ENCODE measurements around the gene TRIM47.

TRIM47 gene

GRCh38 chr17:75895370-75896155 is 17.2 kb upstream of the TRIM47 start:
- TF ChIP-seq CTCF (IDR thresholded peaks at IDR 0.05; ENCODE audit: low read depth, low read length), result peak; percentile 45

GRCh38 chr17:75894049-75894733 is 15.8 kb upstream of the TRIM47 start:
- Histone ChIP-seq H3K9me3 (no peaks in the 10 kb centered on the region), H3K27me3 (no peaks in the 10 kb centered on the region), H3K4me3 (ENCODE audit: low read depth, low read length) (no peak overlapping the region), H3K4me1 (peaks cover 9% of the 10 kb centered on the region; the same call in 1 of the 2 replicates), H3K36me3 (peaks cover 38% of the 10 kb centered on the region)
- no peak for TF ChIP-seq CTCF (IDR thresholded peaks at IDR 0.05; ENCODE audit: low read depth, low read length)
- DNase-seq, result no peak

More at GRCh38 chr17:75895370-75896155, 17.2 kb upstream of the TRIM47 start:
- Histone ChIP-seq H3K4me3 (ENCODE audit: low read depth, low read length) (peak overlapping the region; percentile 70), H3K9me3 (no peaks in the 10 kb centered on the region), H3K36me3 (peaks cover 48% of the 10 kb centered on the region), H3K27me3 (no peaks in the 10 kb centered on the region), H3K4me1 (peaks cover 9% of the 10 kb centered on the region; the same call in 1 of the 2 replicates)
- peak; percentile 55 for DNase-seq

GRCh38 chr17:75893305-75894048 is 15.1 kb upstream of the TRIM47 start:
- H3K4me1 ChIP-seq, result peaks cover 9% of the 10 kb centered on the region; the same call in 1 of the 2 replicates
- no peak overlapping the region for H3K4me3 ChIP-seq (ENCODE audit: low read depth, low read length)

GRCh38 chr17:75892556-75893224 is 14.3 kb upstream of the TRIM47 start:
- H3K4me3 ChIP-seq (ENCODE audit: low read depth, low read length), result no peak overlapping the region
- no peak for TF ChIP-seq CTCF (IDR thresholded peaks at IDR 0.05; ENCODE audit: low read depth, low read length)
- no peaks in the 10 kb centered on the region for H3K9me3 ChIP-seq
- H3K4me1 ChIP-seq, result peaks cover 9% of the 10 kb centered on the region; the same call in 1 of the 2 replicates
- DNase-seq, result no peak
- peaks cover 25% of the 10 kb centered on the region for H3K36me3 ChIP-seq
- H3K27me3 ChIP-seq, result no peaks in the 10 kb centered on the region

More at GRCh38 chr17:75893305-75894048, 15.1 kb upstream of the TRIM47 start:
- Histone ChIP-seq H3K9me3 (no peaks in the 10 kb centered on the region), H3K27me3 (no peaks in the 10 kb centered on the region), H3K36me3 (peaks cover 31% of the 10 kb centered on the region)
- no peak for DNase-seq
- no peak for TF ChIP-seq CTCF (IDR thresholded peaks at IDR 0.05; ENCODE audit: low read depth, low read length)

GRCh38 chr17:75891605-75892555 is 13.5 kb upstream of the TRIM47 start:
- H3K36me3 ChIP-seq, result peaks cover 20% of the 10 kb centered on the region
- no peak for DNase-seq
- H3K4me3 ChIP-seq (ENCODE audit: low read depth, low read length), result no peak overlapping the region
- no peaks in the 10 kb centered on the region for H3K27me3 ChIP-seq
- no peak for TF ChIP-seq CTCF (IDR thresholded peaks at IDR 0.05; ENCODE audit: low read depth, low read length)
- H3K9me3 ChIP-seq, result no peaks in the 10 kb centered on the region
- peaks cover 5% of the 10 kb centered on the region; the same call in 1 of the 2 replicates for H3K4me1 ChIP-seq
